Measurements from ENCODE around the gene NTN4. TPM values are rescaled to one million over a fixed set of nuclear protein-coding genes. Genes with fewer than 3 reads are reported as not detected.
"Not testable (repeated sequence)": the region's sequence is repeated elsewhere in the genome, so short reads cannot be mapped to it uniquely, and the experiment has no call there.

Gene NTN4
- total RNA-seq, 1 experiment from 2014 or later: 21.5 TPM

DNA sequence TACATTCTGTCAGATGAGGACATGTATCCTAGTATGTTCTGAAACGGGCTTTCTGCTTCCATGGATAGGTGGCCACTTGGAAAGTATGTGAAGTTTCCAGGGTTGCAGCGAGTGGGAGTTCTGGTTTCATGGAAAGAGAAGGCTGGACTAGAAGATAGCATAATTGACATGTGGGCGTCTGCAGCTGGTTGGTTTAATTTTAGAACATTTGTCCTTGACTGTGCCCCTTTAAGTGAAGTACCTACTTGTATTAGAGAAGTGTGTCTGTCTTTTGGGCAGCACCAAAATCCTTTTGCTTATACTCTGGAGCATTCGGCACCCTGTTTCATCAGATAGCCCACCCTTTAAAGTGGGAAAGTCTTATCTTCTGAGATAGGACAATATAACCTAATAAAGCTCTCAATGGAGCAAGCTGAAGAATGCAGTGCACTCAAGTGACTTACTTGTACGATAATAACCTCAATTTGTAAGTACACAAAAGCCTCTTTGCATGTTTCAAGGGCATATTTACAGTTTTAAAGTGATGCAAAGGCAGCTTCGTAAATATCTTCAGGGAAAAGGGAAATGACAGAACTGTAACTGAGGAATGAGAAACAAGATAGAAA is 35.2 kb downstream of the NTN4 start:
- no peak for DNase-seq (ENCODE audit: low read depth)

DNA sequence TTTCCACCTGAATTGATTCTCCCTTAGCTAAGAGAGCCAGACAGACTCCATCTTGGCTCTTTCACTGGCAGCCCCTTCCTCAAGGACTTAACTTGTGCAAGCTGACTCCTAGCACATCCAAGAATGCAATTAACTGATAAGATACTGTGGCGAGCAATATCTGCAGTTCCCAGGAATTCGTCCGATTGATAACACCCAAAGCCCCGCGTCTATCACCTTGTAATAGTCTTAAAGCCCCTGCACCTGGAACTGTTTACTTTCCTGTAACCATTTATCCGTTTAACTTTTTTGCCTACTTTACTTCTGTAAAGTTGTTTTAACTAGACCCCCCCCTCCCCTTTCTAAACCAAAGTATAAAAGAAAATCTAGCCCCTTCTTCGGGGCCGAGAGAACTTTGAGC is 44.5 kb downstream of the NTN4 start:
- not testable (repeated sequence) for DNase-seq (ENCODE audit: low read depth)

DNA sequence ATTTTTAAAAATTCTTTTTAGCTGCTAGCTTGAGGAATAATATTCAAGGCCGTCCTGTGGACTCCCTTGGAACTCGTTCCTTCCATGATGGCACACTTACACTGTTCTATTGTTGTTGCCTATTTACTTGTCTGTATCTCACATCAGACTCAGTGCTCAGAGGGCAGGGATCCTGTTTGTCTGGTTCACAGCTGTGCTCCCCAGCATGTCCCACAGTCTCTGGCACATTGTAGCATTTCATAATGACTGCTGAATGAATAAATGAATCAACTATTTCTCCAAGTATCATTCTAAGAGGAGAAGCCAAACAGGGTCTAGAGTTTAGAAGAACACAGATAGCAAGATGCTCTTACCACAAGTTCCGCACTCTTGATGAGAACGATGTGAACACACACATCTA is 48.0 kb downstream of the NTN4 start:
- no peak for DNase-seq (ENCODE audit: low read depth)

DNA sequence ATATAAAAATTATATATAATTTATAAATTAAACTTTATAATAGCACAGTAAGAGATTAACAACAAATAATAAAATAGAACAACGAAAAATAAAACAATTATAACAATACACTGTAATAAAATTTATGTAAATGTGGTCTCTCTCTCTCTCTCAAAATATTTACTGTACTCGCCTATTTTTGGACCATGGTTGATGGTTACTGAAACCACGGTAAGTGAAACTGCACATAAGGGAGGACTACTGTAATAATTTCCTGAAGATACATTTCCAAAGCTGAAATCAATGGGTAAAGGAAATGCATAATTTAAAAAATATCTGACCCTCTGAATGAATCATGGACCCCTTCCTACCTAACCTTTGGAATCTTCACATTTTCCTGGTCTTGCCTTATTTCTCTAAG is 48.9 kb downstream of the NTN4 start:
- no peak for DNase-seq (ENCODE audit: low read depth)

- no peak for DNase-seq (ENCODE audit: low read depth)
These were observed 49.8 kb downstream of the NTN4 start for GRCh38 chr12:95740751-95741150.

DNA sequence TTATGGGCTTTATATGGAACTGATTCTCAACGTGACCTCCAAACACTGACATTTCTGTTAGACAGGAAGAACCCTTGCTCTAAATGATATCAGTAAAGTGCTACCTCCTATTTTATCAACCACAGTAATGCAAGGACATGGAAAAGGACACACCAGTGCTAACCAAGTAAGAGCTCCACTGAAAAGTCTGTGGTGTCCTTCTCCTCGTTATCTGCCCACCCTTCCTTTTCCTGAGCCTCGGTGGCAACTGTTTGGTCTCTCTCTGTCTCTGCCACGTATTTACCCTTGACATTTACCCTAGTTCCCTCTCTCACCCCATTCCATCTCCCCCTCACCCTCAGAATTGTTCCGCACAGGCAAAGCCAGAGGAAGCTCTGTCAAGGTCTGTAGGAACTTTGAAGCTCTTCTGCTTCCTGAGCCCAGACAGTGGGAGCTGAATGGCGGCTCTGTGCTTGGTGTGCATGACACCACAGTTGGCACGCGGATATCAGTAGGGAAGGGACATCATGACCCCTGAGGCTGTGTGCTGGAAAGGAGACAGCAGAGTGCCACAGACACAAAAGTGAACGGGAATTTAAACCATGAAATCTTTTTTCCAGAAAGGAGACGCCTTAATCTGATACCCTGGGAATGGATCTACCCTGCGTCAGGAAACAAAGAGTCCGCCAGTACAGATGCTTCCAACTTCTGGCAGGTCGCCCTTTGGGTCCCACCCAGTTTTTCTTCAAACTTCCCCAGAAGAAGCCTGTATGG is 50.8 kb downstream of the NTN4 start:
- DNase-seq (ENCODE audit: low read depth): no peak

GRCh38 chr12:95738024-95738611 is 52.4 kb downstream of the NTN4 start:
- DNase-seq (ENCODE audit: low read depth): no peak

- peak; percentile 12 for DNase-seq (ENCODE audit: low read depth)
These were observed 53.9 kb downstream of the NTN4 start for GRCh38 chr12:95736631-95737030.

GRCh38 chr12:95735728-95736127 is 54.8 kb downstream of the NTN4 start:
- DNase-seq (ENCODE audit: low read depth): not testable (repeated sequence)

GRCh38 chr12:95733141-95733825 is 57.3 kb downstream of the NTN4 start:
- peak; percentile 95 for DNase-seq (ENCODE audit: low read depth)

- no peak for DNase-seq (ENCODE audit: low read depth)
These were observed 59.0 kb downstream of the NTN4 start for GRCh38 chr12:95731519-95731958.

DNA sequence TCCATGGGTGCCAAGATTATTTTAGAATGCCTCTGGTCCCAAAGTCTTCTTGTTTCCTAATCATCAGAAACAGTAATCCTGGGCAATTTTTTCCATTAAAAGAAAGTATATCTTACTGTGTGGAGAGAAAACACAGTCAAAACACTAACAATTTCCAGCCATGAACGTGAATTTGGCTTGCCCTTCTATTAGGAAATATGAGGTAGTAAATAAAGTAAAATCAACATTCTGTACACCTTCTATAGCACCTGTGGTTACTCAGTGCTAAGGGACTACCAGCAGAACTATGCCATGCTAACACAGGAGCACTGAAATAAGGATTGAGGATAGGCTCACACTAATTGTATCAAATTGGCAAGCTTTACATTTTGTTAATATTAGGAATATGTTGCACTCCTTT is 60.1 kb downstream of the NTN4 start:
- DNase-seq (ENCODE audit: low read depth): no peak

- DNase-seq (ENCODE audit: low read depth): no peak
These were observed 63.7 kb downstream of the NTN4 start for GRCh38 chr12:95726903-95727302.

GRCh38 chr12:95724767-95725166 is 65.8 kb downstream of the NTN4 start:
- no peak for DNase-seq (ENCODE audit: low read depth)

- peak; percentile 29 for DNase-seq (ENCODE audit: low read depth)
These were observed 66.7 kb downstream of the NTN4 start for GRCh38 chr12:95723693-95724384.

GRCh38 chr12:95721320-95721719 is 69.2 kb downstream of the NTN4 start:
- peak; percentile 18 for DNase-seq (ENCODE audit: low read depth)

DNA sequence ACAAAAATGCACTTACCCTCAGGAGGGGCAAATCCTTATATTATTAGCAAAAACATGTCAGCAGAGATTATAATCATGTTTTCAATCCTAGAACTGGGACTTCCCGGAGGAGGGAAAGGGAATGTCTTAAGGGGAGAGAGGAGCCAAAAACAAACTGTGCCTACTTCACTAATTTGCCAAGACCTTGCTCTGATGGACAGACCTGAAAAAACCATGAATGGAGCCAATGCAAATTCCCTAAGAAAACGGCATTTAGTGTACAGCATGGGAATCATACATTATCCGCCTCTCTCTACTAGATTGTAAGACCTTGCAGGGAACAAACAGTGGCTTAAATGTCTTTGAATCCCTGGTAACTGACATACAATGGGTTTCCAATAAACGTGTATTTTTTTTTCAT is 70.4 kb downstream of the NTN4 start:
- DNase-seq (ENCODE audit: low read depth): no peak

DNA sequence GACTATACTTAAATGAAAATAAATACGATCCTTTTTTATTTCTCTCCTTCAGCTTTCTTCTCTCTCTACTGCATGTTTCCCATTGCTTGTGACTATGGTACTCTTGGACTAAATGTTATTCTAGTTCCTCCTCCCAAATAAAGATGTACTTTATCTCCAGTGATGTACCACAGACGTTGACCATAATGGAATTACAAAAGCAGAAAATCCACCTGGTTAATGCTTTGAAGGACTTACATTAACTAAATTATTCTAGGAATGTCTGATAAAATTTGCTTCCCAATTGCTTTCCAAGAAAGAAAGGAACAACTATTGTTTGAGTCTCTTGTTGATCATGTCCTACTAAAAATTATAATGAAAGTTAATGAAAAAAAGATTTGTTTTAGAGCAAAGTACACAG is 71.8 kb downstream of the NTN4 start:
- DNase-seq (ENCODE audit: low read depth): no peak

- DNase-seq (ENCODE audit: low read depth): no peak
These were observed 72.5 kb downstream of the NTN4 start for GRCh38 chr12:95718006-95718431.

DNA sequence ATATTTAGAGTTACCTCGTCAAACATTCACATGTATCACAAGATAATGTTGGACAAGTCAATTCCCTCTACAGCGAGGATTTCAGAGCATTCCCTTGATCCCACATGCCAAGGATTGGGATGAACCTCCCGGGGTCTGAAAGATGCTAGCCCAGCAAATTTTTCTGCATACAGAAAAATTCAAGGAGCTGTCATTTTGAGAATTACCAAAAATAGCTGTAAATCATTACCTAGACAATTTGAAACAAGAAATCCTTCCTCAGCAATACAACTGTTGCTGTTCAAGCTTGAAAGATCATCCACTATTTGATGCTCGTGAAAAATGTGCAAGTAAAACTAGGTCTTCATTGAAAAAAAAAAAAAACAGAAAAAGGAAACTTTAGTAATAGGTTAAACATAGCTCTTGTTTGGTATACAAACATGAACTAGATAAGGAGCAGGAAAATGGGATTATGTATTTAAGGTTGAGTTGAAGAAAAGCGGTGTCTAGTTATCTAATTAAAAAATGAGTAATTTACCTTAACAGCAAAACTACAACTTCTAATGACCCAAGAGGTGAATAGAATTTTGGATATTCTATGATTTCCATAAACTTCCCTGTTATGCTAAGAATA is 73.1 kb downstream of the NTN4 start:
- no peak for DNase-seq (ENCODE audit: low read depth)

- no peak for DNase-seq (ENCODE audit: low read depth)
These were observed 75.4 kb downstream of the NTN4 start for GRCh38 chr12:95715177-95715576.
